HepG2 (cell line): Measurements from ENCODE around the gene OR2F1. TPM values are rescaled to one million over a fixed set of nuclear protein-coding genes. Genes with fewer than 3 reads are reported as not detected.

ENCODE experiments used
- AFF4 ChIP-seq: sonication (generic); formaldehyde crosslinking; IDR thresholded peaks from 2 replicates; pipeline ENCODE4 v1.4.0; 2020; ENCODE audit warnings: missing genetic modification reagents
- BRF2 ChIP-seq: sonication (generic); formaldehyde crosslinking; IDR thresholded peaks from 2 replicates; pipeline ENCODE4 v1.8.1; 2022; ENCODE audit warnings: mild to moderate bottlenecking, missing genetic modification reagents
- CBX1 ChIP-seq: IDR thresholded peaks from one replicate; pipeline ENCODE4 v1.6.1; 2016; ENCODE audit warnings: antibody characterized with exemption, low read depth
- EHMT2 ChIP-seq: fragments of 200-600 bp; sonication (generic); IDR thresholded peaks from 2 replicates; pipeline ENCODE4 v1.7.0; 2017; ENCODE audit warnings: antibody characterized with exemption, low read depth, low read length, borderline replicate concordance
- HDAC2 ChIP-seq: sonication (generic); formaldehyde crosslinking; IDR thresholded peaks from 2 replicates; pipeline ENCODE4 v1.4.0; 2020; ENCODE audit warnings: missing genetic modification reagents
- HHEX ChIP-seq: IDR thresholded peaks from 2 replicates; pipeline ENCODE4 v1.6.1; 2016; ENCODE audit warnings: control low read depth
- HNF4A ChIP-seq: sonication (generic); formaldehyde crosslinking; IDR thresholded peaks from 2 replicates; pipeline ENCODE4 v1.4.0; 2020; ENCODE audit warnings: missing genetic modification reagents
- MBNL3 ChIP-seq: fragments of 250-450 bp; sonication (Bioruptor Pico); conservative IDR thresholded peaks from 2 replicates; pipeline ENCODE4 v1.8.0; 2022; ENCODE audit warnings: mild to moderate bottlenecking, inconsistent platforms
- MEIS1 ChIP-seq: sonication (generic); formaldehyde crosslinking; IDR thresholded peaks from 2 replicates; pipeline ENCODE4 v1.9.0; 2021; ENCODE audit warnings: mild to moderate bottlenecking, missing genetic modification reagents, moderate library complexity, borderline replicate concordance
- MLLT10 ChIP-seq: sonication (generic); formaldehyde crosslinking; IDR thresholded peaks from 2 replicates; pipeline ENCODE4 v1.4.0; 2020; ENCODE audit warnings: missing genetic modification reagents
- NCOA5 ChIP-seq: sonication (generic); formaldehyde crosslinking; IDR thresholded peaks from 2 replicates; pipeline ENCODE4 v1.4.0; 2020; ENCODE audit warnings: missing genetic modification reagents
- NFIC ChIP-seq: IDR thresholded peaks from 2 replicates; pipeline ENCODE4 v1.6.1; 2012; ENCODE audit warnings: mild to moderate bottlenecking, low read length, inconsistent platforms
- NRL ChIP-seq: sonication (generic); formaldehyde crosslinking; IDR thresholded peaks from 2 replicates; pipeline ENCODE4 v1.5.0; 2020; ENCODE audit warnings: missing genetic modification reagents, mild to moderate bottlenecking, moderate library complexity, borderline replicate concordance
- SP140L ChIP-seq: sonication (generic); formaldehyde crosslinking; IDR thresholded peaks from 2 replicates; pipeline ENCODE4 v1.4.0; 2020; ENCODE audit warnings: missing genetic modification reagents, borderline replicate concordance
- TCF7L2 ChIP-seq: IDR thresholded peaks from 2 replicates; pipeline ENCODE4 v1.6.1; 2011; ENCODE audit warnings: mild to moderate bottlenecking, low read depth, low read length, moderate library complexity
- ZNF160 ChIP-seq: sonication (generic); formaldehyde crosslinking; IDR thresholded peaks from 2 replicates; pipeline ENCODE4 v1.8.0; 2022; ENCODE audit warnings: mild to moderate bottlenecking, inconsistent platforms, missing genetic modification reagents
- ZNF589 ChIP-seq: sonication (generic); formaldehyde crosslinking; conservative IDR thresholded peaks from 2 replicates; pipeline ENCODE4 v1.8.0; 2022; ENCODE audit warnings: mild to moderate bottlenecking, moderate library complexity, missing genetic modification reagents
- ZNF883 ChIP-seq: sonication (generic); formaldehyde crosslinking; IDR thresholded peaks from 2 replicates; pipeline ENCODE4 v1.5.1; 2020; ENCODE audit warnings: mild to moderate bottlenecking, missing genetic modification reagents; ENCODE audit errors: not compliant biosample characterization
- polyA plus RNA-seq, 8 experiments: library from polyadenylated mRNA; depleted of rRNA in 3 of 8; stranded (reverse) in 7 of 8; unstranded in 1 of 8; fragments of >200 nt; fragmentation: Illumina TruSeq in 4 of 8; extraction: Trizol in 4 of 8; gene quantifications; 2 replicates each; pipeline versions ENCODE4 v1.2.1 to v1.2.3, GENCODE V29; 2011 to 2016; ENCODE audit warnings: low read depth in 4 of 8, missing spikeins in 1 of 8, mixed read lengths in 1 of 8; ENCODE audit not compliant: insufficient read depth in 1 of 8
- total RNA-seq, 5 experiments: library from RNA; depleted of rRNA; stranded (reverse); fragments of >200 nt; fragmentation: Illumina TruSeq; extraction: Trizol; gene quantifications; 2 replicates each; pipeline ENCODE4 v1.2.3, GENCODE V29; 2016; ENCODE audit warnings: low read depth in 1 of 5
- TF ChIP-seq, protein P1 (sequence below): sonication (generic); formaldehyde crosslinking; IDR thresholded peaks from 2 replicates; pipeline ENCODE4 v1.5.0; 2020; ENCODE audit warnings: mild to moderate bottlenecking, missing genetic modification reagents
- TF ChIP-seq, protein P2 (sequence below): fragments of 450-650 bp; IDR thresholded peaks from 2 replicates; pipeline ENCODE4 v1.6.1; 2017
- TF ChIP-seq, protein P3 (sequence below): sonication (generic); formaldehyde crosslinking; IDR thresholded peaks from 2 replicates; pipeline ENCODE4 v1.4.0; 2020; ENCODE audit warnings: missing genetic modification reagents, mild to moderate bottlenecking, borderline replicate concordance

Gene OR2F1
- total and polyA plus RNA-seq, 2 of the 13 experiments (the other 11 are each of a cell fraction or from before 2014, with no cell fraction given) = 0.36 to 1.5 TPM

DNA sequence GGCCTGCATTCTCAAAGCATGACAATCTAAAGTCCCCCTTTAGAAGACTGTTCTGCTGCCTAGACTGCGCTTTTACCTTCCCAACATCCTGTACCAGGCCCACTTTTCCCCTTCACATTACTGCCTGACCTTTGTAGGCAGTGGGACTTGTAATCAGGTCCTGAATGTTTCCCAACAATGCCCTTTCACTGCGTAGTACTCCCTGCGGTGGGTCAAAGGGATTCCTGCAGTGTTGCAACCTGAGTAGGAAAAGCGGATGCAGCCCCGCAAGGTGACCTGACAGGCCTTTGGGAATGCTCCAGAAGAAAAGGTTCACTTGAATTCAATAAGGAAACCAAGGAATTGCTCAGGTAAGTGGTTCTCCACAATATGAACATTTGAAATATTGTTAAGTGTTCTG, 47.7 kb upstream of the OR2F1 start (continued):
- TF ChIP-seq HHEX = peak; percentile 73
- TF ChIP-seq ZNF883 (CRISPR knock-in tag) = no peak
- TF ChIP-seq MBNL3 (CRISPR knock-in tag) = no peak
- TF ChIP-seq EHMT2 = peak; percentile 57; the same call in 1 of the 2 replicates
- peak; percentile 73; the same call in 1 of the 2 replicates for TF ChIP-seq NFIC
- TF ChIP-seq NCOA5 = no peak
- TF ChIP-seq BRF2 = peak; percentile 35; the same call in 1 of the 2 replicates
- no peak for TF ChIP-seq MLLT10
- TF ChIP-seq, protein P1, sequence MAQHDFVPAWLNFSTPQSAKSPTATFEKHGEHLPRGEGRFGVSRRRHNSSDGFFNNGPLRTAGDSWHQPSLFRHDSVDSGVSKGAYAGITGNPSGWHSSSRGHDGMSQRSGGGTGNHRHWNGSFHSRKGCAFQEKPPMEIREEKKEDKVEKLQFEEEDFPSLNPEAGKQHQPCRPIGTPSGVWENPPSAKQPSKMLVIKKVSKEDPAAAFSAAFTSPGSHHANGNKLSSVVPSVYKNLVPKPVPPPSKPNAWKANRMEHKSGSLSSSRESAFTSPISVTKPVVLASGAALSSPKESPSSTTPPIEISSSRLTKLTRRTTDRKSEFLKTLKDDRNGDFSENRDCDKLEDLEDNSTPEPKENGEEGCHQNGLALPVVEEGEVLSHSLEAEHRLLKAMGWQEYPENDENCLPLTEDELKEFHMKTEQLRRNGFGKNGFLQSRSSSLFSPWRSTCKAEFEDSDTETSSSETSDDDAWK (CRISPR knock-in tag) = no peak
- no peak for TF ChIP-seq ZNF589
- TF ChIP-seq NRL = no peak
- TF ChIP-seq HDAC2 (CRISPR knock-in tag) = peak; percentile 96
- peak; percentile 77 for TF ChIP-seq CBX1
- peak; percentile 77 for TF ChIP-seq TCF7L2
- 0 out of 2 replicates have a peak, but pooled peaks have one; percentile 37 for TF ChIP-seq MEIS1 (CRISPR knock-in tag)
- TF ChIP-seq ZNF160 (CRISPR knock-in tag) = no peak; the same call in 1 of the 2 replicates
- no peak for TF ChIP-seq SP140L (CRISPR knock-in tag)
- TF ChIP-seq HNF4A (CRISPR knock-in tag) = peak; percentile 94
- TF ChIP-seq, protein P2, sequence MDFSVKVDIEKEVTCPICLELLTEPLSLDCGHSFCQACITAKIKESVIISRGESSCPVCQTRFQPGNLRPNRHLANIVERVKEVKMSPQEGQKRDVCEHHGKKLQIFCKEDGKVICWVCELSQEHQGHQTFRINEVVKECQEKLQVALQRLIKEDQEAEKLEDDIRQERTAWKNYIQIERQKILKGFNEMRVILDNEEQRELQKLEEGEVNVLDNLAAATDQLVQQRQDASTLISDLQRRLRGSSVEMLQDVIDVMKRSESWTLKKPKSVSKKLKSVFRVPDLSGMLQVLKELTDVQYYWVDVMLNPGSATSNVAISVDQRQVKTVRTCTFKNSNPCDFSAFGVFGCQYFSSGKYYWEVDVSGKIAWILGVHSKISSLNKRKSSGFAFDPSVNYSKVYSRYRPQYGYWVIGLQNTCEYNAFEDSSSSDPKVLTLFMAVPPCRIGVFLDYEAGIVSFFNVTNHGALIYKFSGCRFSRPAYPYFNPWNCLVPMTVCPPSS = no peak
- no peak for TF ChIP-seq AFF4 (CRISPR knock-in tag)
- TF ChIP-seq, protein P3, sequence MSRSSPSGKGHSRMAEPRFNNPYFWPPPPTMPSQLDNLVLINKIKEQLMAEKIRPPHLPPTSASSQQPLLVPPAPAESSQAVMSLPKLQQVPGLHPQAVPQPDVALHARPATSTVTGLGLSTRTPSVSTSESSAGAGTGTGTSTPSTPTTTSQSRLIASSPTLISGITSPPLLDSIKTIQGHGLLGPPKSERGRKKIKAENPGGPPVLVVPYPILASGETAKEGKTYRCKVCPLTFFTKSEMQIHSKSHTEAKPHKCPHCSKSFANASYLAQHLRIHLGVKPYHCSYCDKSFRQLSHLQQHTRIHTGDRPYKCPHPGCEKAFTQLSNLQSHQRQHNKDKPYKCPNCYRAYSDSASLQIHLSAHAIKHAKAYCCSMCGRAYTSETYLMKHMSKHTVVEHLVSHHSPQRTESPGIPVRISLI (CRISPR knock-in tag) = no peak
